HG03280 (cell line): ENCODE results near the gene DYNLRB1.
"Not testable (repeated sequence)": the region's sequence is repeated elsewhere in the genome, so short reads cannot be mapped to it uniquely, and the experiment has no call there.

Experiments used
- ATAC-seq: cut with Tn5 transposase; IDR thresholded peaks from one replicate; pipeline ENCODE4 v1.9.1; 2021; ENCODE audit warnings: mild to moderate bottlenecking, moderate library complexity; ENCODE audit not compliant: unreplicated experiment

The DYNLRB1 gene

GRCh38 chr20:34516247-34517113 is at the start of gene DYNLRB1:
Gene DYNLRB1, plus strand, starts transcription at chr20:34516422. Its CDS starts 37 bp downstream, at chr20:34516459.
- peak; percentile 73 for ATAC-seq

GRCh38 chr20:34468951-34469350 is 47.3 kb upstream of the DYNLRB1 start:
- ATAC-seq, result no peak

GRCh38 chr20:34472246-34472925 is 43.8 kb upstream of the DYNLRB1 start:
- ATAC-seq, result no peak

GRCh38 chr20:34473262-34473883 is 42.8 kb upstream of the DYNLRB1 start:
- no peak for ATAC-seq

GRCh38 chr20:34475979-34476736 is 40.1 kb upstream of the DYNLRB1 start:
- ATAC-seq, result peak; percentile 73

- no peak for ATAC-seq
Measured at GRCh38 chr20:34479627-34480026, 36.6 kb upstream of the DYNLRB1 start.

- not testable (repeated sequence) for ATAC-seq
Measured at GRCh38 chr20:34482154-34482553, 34.1 kb upstream of the DYNLRB1 start.

- not testable (repeated sequence) for ATAC-seq
Measured at GRCh38 chr20:34483585-34484220, 32.5 kb upstream of the DYNLRB1 start.

GRCh38 chr20:34485068-34485634 is 31.1 kb upstream of the DYNLRB1 start:
- no peak for ATAC-seq

- no peak for ATAC-seq
Measured at GRCh38 chr20:34491226-34491931, 24.8 kb upstream of the DYNLRB1 start.

- ATAC-seq, result no peak
Measured at GRCh38 chr20:34491932-34492509, 24.2 kb upstream of the DYNLRB1 start.

GRCh38 chr20:34493646-34494045 is 22.6 kb upstream of the DYNLRB1 start:
- ATAC-seq, result no peak

- ATAC-seq, result no peak
Measured at GRCh38 chr20:34495307-34495706, 20.9 kb upstream of the DYNLRB1 start.

- no peak for ATAC-seq
Measured at GRCh38 chr20:34495916-34496315, 20.3 kb upstream of the DYNLRB1 start.

GRCh38 chr20:34497596-34497995 is 18.6 kb upstream of the DYNLRB1 start:
- ATAC-seq, result not testable (repeated sequence)

- no peak for ATAC-seq
Measured at GRCh38 chr20:34500823-34501222, 15.4 kb upstream of the DYNLRB1 start.

- ATAC-seq, result no peak
Measured at GRCh38 chr20:34506480-34506879, 9.7 kb upstream of the DYNLRB1 start.

- no peak for ATAC-seq
Measured at GRCh38 chr20:34507702-34508413, 8.4 kb upstream of the DYNLRB1 start.
